GM21360 (cell line): ENCODE data around the gene BMP2K.
A peak's percentile ranks its signal among the peaks of the same experiment; 100 is the strongest.

Source experiments
- ATAC-seq: cut with Tn5 transposase; IDR thresholded peaks from one replicate; pipeline ENCODE4 v1.9.1; 2021; ENCODE audit warnings: mild to moderate bottlenecking, moderate library complexity; ENCODE audit not compliant: unreplicated experiment

Gene BMP2K

GRCh38 chr4:78776079-78776728 lies at the start of gene BMP2K:
TSS of gene BMP2K (plus strand) at chr4:78776350. CDS start at chr4:78776544, 194 bp downstream.
- peak; percentile 59 for ATAC-seq

- no peak for ATAC-seq
These were observed 49.6 kb upstream of the BMP2K start for GRCh38 chr4:78726546-78726945.

- no peak for ATAC-seq
These were observed 43.6 kb upstream of the BMP2K start for GRCh38 chr4:78732332-78733104.

- ATAC-seq = no peak
These were observed 41.5 kb upstream of the BMP2K start for GRCh38 chr4:78734441-78735162.

- peak; percentile 74 for ATAC-seq
These were observed 40.5 kb upstream of the BMP2K start for GRCh38 chr4:78735697-78736096.

GRCh38 chr4:78737035-78737434 lies 39.1 kb upstream of the BMP2K start:
- no peak for ATAC-seq

- no peak for ATAC-seq
These were observed 38.2 kb upstream of the BMP2K start for GRCh38 chr4:78737973-78738372.

GRCh38 chr4:78742300-78742699 lies 33.9 kb upstream of the BMP2K start:
- ATAC-seq = peak; percentile 59

- no peak for ATAC-seq
These were observed 28.7 kb upstream of the BMP2K start for GRCh38 chr4:78747475-78747922.

GRCh38 chr4:78748381-78748780 lies 27.8 kb upstream of the BMP2K start:
- no peak for ATAC-seq

- ATAC-seq = no peak
These were observed 26.7 kb upstream of the BMP2K start for GRCh38 chr4:78749258-78749971.

GRCh38 chr4:78749972-78750727 lies 26.0 kb upstream of the BMP2K start:
- peak; percentile 92 for ATAC-seq

- no peak for ATAC-seq
These were observed 23.1 kb upstream of the BMP2K start for GRCh38 chr4:78753091-78753490.

- no peak for ATAC-seq
These were observed 21.3 kb upstream of the BMP2K start for GRCh38 chr4:78754872-78755271.

- ATAC-seq = no peak
These were observed 20.0 kb upstream of the BMP2K start for GRCh38 chr4:78756137-78756536.

GRCh38 chr4:78756776-78757175 lies 19.4 kb upstream of the BMP2K start:
- no peak for ATAC-seq

- no peak for ATAC-seq
These were observed 18.6 kb upstream of the BMP2K start for GRCh38 chr4:78757574-78757973.

- ATAC-seq = no peak
These were observed 18.1 kb upstream of the BMP2K start for GRCh38 chr4:78758085-78758484.

GRCh38 chr4:78762529-78762928 lies 13.6 kb upstream of the BMP2K start:
- ATAC-seq = no peak

- ATAC-seq = no peak
These were observed 12.9 kb upstream of the BMP2K start for GRCh38 chr4:78763251-78763650.
